HG02623 (cell line): ENCODE measurements around the gene LGMN.

ENCODE experiments used
- ATAC-seq: cut with Tn5 transposase; IDR thresholded peaks from one replicate; pipeline ENCODE4 v1.9.1; 2021; ENCODE audit warnings: moderate library complexity; ENCODE audit not compliant: unreplicated experiment

The LGMN gene

GRCh38 chr14:92679246-92679645 lies 69.2 kb downstream of the LGMN start:
- no peak for ATAC-seq

GRCh38 chr14:92678766-92679165 lies 69.7 kb downstream of the LGMN start:
- ATAC-seq = no peak

GRCh38 chr14:92677955-92678354 lies 70.5 kb downstream of the LGMN start:
- no peak for ATAC-seq

GRCh38 chr14:92677087-92677668 lies 71.2 kb downstream of the LGMN start:
- peak; percentile 84 for ATAC-seq

GRCh38 chr14:92676403-92677086 lies 71.9 kb downstream of the LGMN start:
- no peak for ATAC-seq

GRCh38 chr14:92675976-92676375 lies 72.5 kb downstream of the LGMN start:
- ATAC-seq = no peak

- no peak for ATAC-seq
Observed at GRCh38 chr14:92675421-92675820, 73.0 kb downstream of the LGMN start.

GRCh38 chr14:92673601-92674150 lies 74.8 kb downstream of the LGMN start:
- no peak for ATAC-seq

GRCh38 chr14:92670643-92671366 lies 77.6 kb downstream of the LGMN start:
- ATAC-seq = no peak

- ATAC-seq = no peak
Observed at GRCh38 chr14:92670160-92670559, 78.3 kb downstream of the LGMN start.

GRCh38 chr14:92668276-92668973 lies 80.0 kb downstream of the LGMN start:
- ATAC-seq = no peak

GRCh38 chr14:92666251-92666650 lies 82.2 kb downstream of the LGMN start:
- no peak for ATAC-seq

- ATAC-seq = no peak
Observed at GRCh38 chr14:92665661-92666110, 82.7 kb downstream of the LGMN start.

- ATAC-seq = no peak
Observed at GRCh38 chr14:92663049-92663448, 85.4 kb downstream of the LGMN start.

GRCh38 chr14:92660571-92660970 lies 87.9 kb downstream of the LGMN start:
- no peak for ATAC-seq

GRCh38 chr14:92659765-92660561 lies 88.5 kb downstream of the LGMN start:
- ATAC-seq = no peak

- no peak for ATAC-seq
Observed at GRCh38 chr14:92658684-92659083, 89.7 kb downstream of the LGMN start.

GRCh38 chr14:92658160-92658559 lies 90.3 kb downstream of the LGMN start:
- no peak for ATAC-seq

- ATAC-seq = no peak
Observed at GRCh38 chr14:92657457-92658142, 90.8 kb downstream of the LGMN start.
